ENCODE results near the gene PCNX3.

The PCNX3 gene

GRCh38 chr11:65661599-65662246, 46.1 kb downstream of the PCNX3 start:
- Histone ChIP-seq H3K9me3 (ENCODE audit: insufficient read depth, low read length, severe bottlenecking) (no peaks in the 10 kb centered on the region), H3K4me1 (ENCODE audit: insufficient read depth, low read length) (peaks cover 33% of the 10 kb centered on the region), H3K4me3 (ENCODE audit: low read depth in 1 of 2, low read length in 2 of 2) (peak overlapping the region; percentile 60 to 77), H3K4me2 (ENCODE audit: insufficient read depth, low read length) (peak overlapping the region; percentile 98), H3K27me3 (ENCODE audit: insufficient read depth, low read length, poor library complexity) (no peaks in the 10 kb centered on the region), H3K9ac (ENCODE audit: low read depth, low read length) (peak overlapping the region; percentile 83), H3K27ac (ENCODE audit: low read length) (peak overlapping the region; percentile 65), H3K79me2 (ENCODE audit: insufficient read depth, low read length) (peaks cover 53% of the 10 kb centered on the region), H4K20me1 (ENCODE audit: insufficient read depth, low read length) (peaks cover 35% of the 10 kb centered on the region), H3K36me3 (ENCODE audit: insufficient read depth, low read length) (peaks cover 49% of the 10 kb centered on the region), H2AFZ (ENCODE audit: low read depth, low read length) (no peak overlapping the region; the same call in 1 of the 2 replicates)
- no peak for ATAC-seq (ENCODE audit: insufficient read depth, low read depth)
- DNase-seq = no peak
- no peak for TF ChIP-seq EZH2 (IDR thresholded peaks at IDR 0.05; ENCODE audit: borderline replicate concordance, low read depth, low read length, severe bottlenecking)
- no peak for TF ChIP-seq CTCF (IDR thresholded peaks at IDR 0.05; ENCODE audit: borderline replicate concordance, extremely low read depth, low read length, poor library complexity, severe bottlenecking)

- Histone ChIP-seq H3K4me3 (ENCODE audit: low read depth in 1 of 2, low read length in 2 of 2) (peak overlapping the region; percentile 60 to 77), H3K9ac (ENCODE audit: low read depth, low read length) (peak overlapping the region; percentile 83), H3K4me1 (ENCODE audit: insufficient read depth, low read length) (peaks cover 33% of the 10 kb centered on the region), H4K20me1 (ENCODE audit: insufficient read depth, low read length) (peaks cover 35% of the 10 kb centered on the region), H3K27ac (ENCODE audit: low read length) (peak overlapping the region; percentile 65), H3K27me3 (ENCODE audit: insufficient read depth, low read length, poor library complexity) (no peaks in the 10 kb centered on the region), H3K4me2 (ENCODE audit: insufficient read depth, low read length) (peak overlapping the region; percentile 98), H2AFZ (ENCODE audit: low read depth, low read length) (peak overlapping the region; percentile 77), H3K79me2 (ENCODE audit: insufficient read depth, low read length) (peaks cover 53% of the 10 kb centered on the region), H3K36me3 (ENCODE audit: insufficient read depth, low read length) (peaks cover 43% of the 10 kb centered on the region), H3K9me3 (ENCODE audit: insufficient read depth, low read length, severe bottlenecking) (no peaks in the 10 kb centered on the region)
- DNase-seq (no peak), ATAC-seq (ENCODE audit: insufficient read depth, low read depth) (peak; percentile 1; the same call in 1 of the 3 replicates)
- TF ChIP-seq EZH2 (IDR thresholded peaks at IDR 0.05; ENCODE audit: borderline replicate concordance, low read depth, low read length, severe bottlenecking) = no peak
- no peak for TF ChIP-seq CTCF (IDR thresholded peaks at IDR 0.05; ENCODE audit: borderline replicate concordance, extremely low read depth, low read length, poor library complexity, severe bottlenecking)
Observed at GRCh38 chr11:65662247-65662798, 46.7 kb downstream of the PCNX3 start.

GRCh38 chr11:65662799-65663638, 47.4 kb downstream of the PCNX3 start, which contains the start of gene RELA:
Gene RELA (minus strand): TSS chr11:65662916. CDS start chr11:65662832, 84 bp downstream.
- H3K36me3 ChIP-seq (ENCODE audit: insufficient read depth, low read length) = peaks cover 36% of the 10 kb centered on the region
- peaks cover 33% of the 10 kb centered on the region for H3K4me1 ChIP-seq (ENCODE audit: insufficient read depth, low read length)
- H4K20me1 ChIP-seq (ENCODE audit: insufficient read depth, low read length) = peaks cover 35% of the 10 kb centered on the region
- ATAC-seq (ENCODE audit: insufficient read depth, low read depth) = peak; percentile 90
- H3K4me3 ChIP-seq (ENCODE audit: low read depth in 1 of 2, low read length in 2 of 2) = peak within 1 kb of the TSS; percentile 60 to 77
- H3K9me3 ChIP-seq (ENCODE audit: insufficient read depth, low read length, severe bottlenecking) = no peaks in the 10 kb centered on the region
- H2AFZ ChIP-seq (ENCODE audit: low read depth, low read length) = peak within 1 kb of the TSS; percentile 77
- peak within 1 kb of the TSS; percentile 76 for H3K27ac ChIP-seq (ENCODE audit: low read length)
- peak within 1 kb of the TSS; percentile 98 for H3K4me2 ChIP-seq (ENCODE audit: insufficient read depth, low read length)
- peaks cover 53% of the 10 kb centered on the region for H3K79me2 ChIP-seq (ENCODE audit: insufficient read depth, low read length)
- H3K27me3 ChIP-seq (ENCODE audit: insufficient read depth, low read length, poor library complexity) = no peaks in the 10 kb centered on the region
- peak; percentile 89 for DNase-seq
- H3K9ac ChIP-seq (ENCODE audit: low read depth, low read length) = peak within 1 kb of the TSS; percentile 83
- TF ChIP-seq CTCF (IDR thresholded peaks at IDR 0.05; ENCODE audit: borderline replicate concordance, extremely low read depth, low read length, poor library complexity, severe bottlenecking) (no peak), EZH2 (IDR thresholded peaks at IDR 0.05; ENCODE audit: borderline replicate concordance, low read depth, low read length, severe bottlenecking) (no peak)
